Psoas muscle (tissue), 8 donors: ENCODE results near the gene LRRC4C. TPM values are rescaled to one million over a fixed set of nuclear protein-coding genes. Genes with fewer than 3 reads are reported as not detected.

Source experiments
- ATAC-seq, 4 donors: fragments of 200-7000 bp; cut with Tn5 transposase; one replicate each; pipeline ENCODE4 v1.9.1; 2020; ENCODE audit warnings: moderate library complexity in 3 of 4, mild to moderate bottlenecking in 2 of 4
- DNase-seq, 2 donors: peaks; one replicate each; pipeline ENCODE4 v3.0.0-alpha.2; 2020
- H3K27ac ChIP-seq: fragments of 200-600 bp; one replicate; pipeline ENCODE4 v1.8.0; 2022
- H3K27me3 ChIP-seq, 3 donors: fragments of 200-600 bp in 1 of 3; one replicate each; pipeline versions ENCODE4 v1.6.1 to v1.8.0; 2013 to 2022; ENCODE audit warnings: low read length in 2 of 3, mild to moderate bottlenecking in 2 of 3, moderate library complexity in 1 of 3; ENCODE audit not compliant: insufficient read depth in 3 of 3
- H3K36me3 ChIP-seq, 2 donors: fragments of 200-600 bp in 1 of 2; one replicate each; pipeline versions ENCODE4 v1.6.1 to v1.8.0; 2013 to 2022; ENCODE audit warnings: low read depth in 1 of 2, mild to moderate bottlenecking in 1 of 2, moderate library complexity in 1 of 2; ENCODE audit not compliant: insufficient read depth in 1 of 2
- H3K4me1 ChIP-seq: fragments of 200-600 bp; one replicate; pipeline ENCODE4 v1.8.0; 2022
- H3K4me3 ChIP-seq: fragments of 200-600 bp; one replicate; pipeline ENCODE4 v1.8.0; 2022; ENCODE audit warnings: mild to moderate bottlenecking
- H3K9me3 ChIP-seq: fragments of 200-600 bp; one replicate; pipeline ENCODE4 v1.8.0; 2022
- WGBS, 3 donors: extraction: QIAGEN DNeasy Blood & Tissue Kit; methylation state at CpG; one replicate each; pipeline versions ENCODE4 v1.1.6 to v1.1.7; 2013; 5-methylcytosine and 5-hydroxymethylcytosine counted together
- intact Hi-C, 2 donors: fragments of 100-400 bp; cut with DNase I; formaldehyde crosslinking; loops; one replicate each; pipeline versions ENCODE4 v1.11.0 to v1.14.2; 2022
- long read RNA-seq, 2 donors: library from polyadenylated mRNA; unstranded; transcript quantifications; one replicate each; pipeline ENCODE4 v2.0.0, GENCODE V29; 2021
- polyA plus RNA-seq, 3 donors: library from polyadenylated mRNA; stranded (reverse); fragments of 200-250 nt; gene quantifications; one replicate each; pipeline ENCODE4 v1.2.3, GENCODE V29; 2013
- total RNA-seq, 4 donors: library from RNA; stranded (reverse); fragmentation: NEBNext Ultra II Directional in 2 of 4; extraction: Animal tissue kit (Norgen Biotek cat#: 25700) in 2 of 4; gene quantifications; one replicate each; pipeline versions ENCODE4 v1.2.1 to v1.2.4, GENCODE V29; 2021 to 2023
- TF ChIP-seq, protein P1 (sequence below): fragments of 200-600 bp; IDR thresholded peaks from one replicate; pipeline ENCODE4 v1.8.0; 2022; ENCODE audit warnings: antibody characterized with exemption
- donor health status: healthy with polysubstance abuse.
- donor health status: DM: no; HTN: no; CAD: no; lungs with moderate emphysema.
- donor health status: Bipolar disorder and iron deficiency.
- donor health status: healthy.
- donor health status: DM: yes; HTN: yes; CAD: no.
- donor health status: DM: no; HTN: no; CAD: no.
- donor health status: DM: no; HTN: no; CAD: no.
- donor health status: DM: yes; HTN: yes; CAD: no.

The LRRC4C gene
- under 1 TPM in 3 of 4 donors, not detected in 1; 0.08 to 0.34 (median 0.30) TPM for total RNA-seq
- polyA plus RNA-seq = under 1 TPM; 0.04 to 0.16 (median 0.05) TPM
- long read RNA-seq, donor 1 = 0 reads
- long read RNA-seq, donor 2 = 0 reads

GRCh38 chr11:41459465-41460401 is at the start of gene LRRC4C:
Gene LRRC4C, minus strand, starts transcription at chr11:41459652.
- no peak for ATAC-seq
- DNase-seq = no peak
- TF ChIP-seq, protein P1, sequence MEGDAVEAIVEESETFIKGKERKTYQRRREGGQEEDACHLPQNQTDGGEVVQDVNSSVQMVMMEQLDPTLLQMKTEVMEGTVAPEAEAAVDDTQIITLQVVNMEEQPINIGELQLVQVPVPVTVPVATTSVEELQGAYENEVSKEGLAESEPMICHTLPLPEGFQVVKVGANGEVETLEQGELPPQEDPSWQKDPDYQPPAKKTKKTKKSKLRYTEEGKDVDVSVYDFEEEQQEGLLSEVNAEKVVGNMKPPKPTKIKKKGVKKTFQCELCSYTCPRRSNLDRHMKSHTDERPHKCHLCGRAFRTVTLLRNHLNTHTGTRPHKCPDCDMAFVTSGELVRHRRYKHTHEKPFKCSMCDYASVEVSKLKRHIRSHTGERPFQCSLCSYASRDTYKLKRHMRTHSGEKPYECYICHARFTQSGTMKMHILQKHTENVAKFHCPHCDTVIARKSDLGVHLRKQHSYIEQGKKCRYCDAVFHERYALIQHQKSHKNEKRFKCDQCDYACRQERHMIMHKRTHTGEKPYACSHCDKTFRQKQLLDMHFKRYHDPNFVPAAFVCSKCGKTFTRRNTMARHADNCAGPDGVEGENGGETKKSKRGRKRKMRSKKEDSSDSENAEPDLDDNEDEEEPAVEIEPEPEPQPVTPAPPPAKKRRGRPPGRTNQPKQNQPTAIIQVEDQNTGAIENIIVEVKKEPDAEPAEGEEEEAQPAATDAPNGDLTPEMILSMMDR = no peak
- H3K27ac ChIP-seq = no peak within 1 kb of the TSS
- 2 to 6% (median 4%) methylated on average over 22 of the region's 22 CpGs for WGBS, 3 donors
- no peaks in the 10 kb centered on the region for H3K4me1 ChIP-seq
- H3K36me3 ChIP-seq = no peaks in the 10 kb centered on the region
- intact Hi-C loops = loop anchor here (5.0 to 10.0 kb wide), 2 partner anchors 1823 to 1825 kb away; no protein-coding TSS in a partner anchor
- H3K4me3 ChIP-seq = no peak within 1 kb of the TSS
- H3K27me3 ChIP-seq = no peaks in the 10 kb centered on the region
- H3K9me3 ChIP-seq = peaks cover 5% of the 10 kb centered on the region

DNA sequence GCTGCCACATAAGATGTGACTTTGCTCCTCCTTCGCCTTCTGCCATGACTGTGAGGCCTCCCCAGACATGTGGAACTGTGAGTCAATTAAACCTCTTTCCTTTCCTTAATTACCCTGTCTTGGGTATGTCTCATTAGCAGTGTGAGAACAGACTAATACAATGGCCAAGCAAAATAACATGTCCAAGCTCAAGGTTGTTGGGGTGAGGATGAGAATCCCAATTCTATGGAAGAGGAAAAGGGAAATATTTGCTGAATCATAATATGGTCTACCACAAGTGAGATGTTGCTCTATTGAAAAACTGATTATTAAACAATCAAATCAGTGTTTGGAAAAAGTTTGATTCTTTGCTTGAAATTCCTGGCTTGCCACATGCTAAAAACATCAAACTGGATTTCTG is 48.7 kb upstream of the LRRC4C start:
- TF ChIP-seq, protein P1 = no peak
- intact Hi-C loops = no loop called here
- Histone ChIP-seq H3K4me3 (no peak overlapping the region), H3K27me3 (no peaks in the 10 kb centered on the region), H3K9me3 (no peaks in the 10 kb centered on the region), H3K36me3 (no peaks in the 10 kb centered on the region), H3K4me1 (no peaks in the 10 kb centered on the region), H3K27ac (no peak overlapping the region)
- DNase-seq = no peak
- ATAC-seq = no peak
- WGBS, 3 donors = 76 to 79% (median 79%) methylated on average over 1 of the region's 1 CpG

- intact Hi-C loops = no loop called here
- WGBS, 3 donors = 32 to 37% (median 35%) methylated on average over 3 of the region's 3 CpGs
- TF ChIP-seq, protein P1 = no peak
- ATAC-seq (no peak), DNase-seq (no peak)
- Histone ChIP-seq H3K4me3 (no peak overlapping the region), H3K27ac (no peak overlapping the region), H3K9me3 (no peaks in the 10 kb centered on the region), H3K36me3 (no peaks in the 10 kb centered on the region), H3K27me3 (no peaks in the 10 kb centered on the region), H3K4me1 (no peaks in the 10 kb centered on the region)
These were observed 40.0 kb upstream of the LRRC4C start for GRCh38 chr11:41499429-41499828.

DNA sequence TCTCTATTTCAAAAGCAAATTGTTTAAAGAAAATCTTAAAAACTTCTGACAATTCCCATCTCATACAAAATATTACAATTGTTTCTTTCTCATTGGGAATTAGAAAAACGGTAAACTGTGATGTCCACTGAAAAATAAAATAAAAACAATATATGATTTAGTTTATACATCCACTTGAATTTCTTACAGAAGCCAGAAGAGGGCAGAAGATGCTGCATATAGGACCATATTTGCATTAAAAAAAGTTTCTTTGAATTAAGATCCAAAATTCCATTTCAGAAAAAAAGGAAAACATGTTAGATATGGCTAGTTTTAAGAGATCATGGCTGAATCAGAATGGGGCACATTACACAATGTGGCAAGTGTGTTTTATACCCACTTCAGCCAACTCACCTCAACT is 39.3 kb upstream of the LRRC4C start:
- no peak for ATAC-seq
- intact Hi-C loops = no loop called here
- TF ChIP-seq, protein P1 = no peak

More for the DNA sequence above, 39.3 kb upstream of the LRRC4C start:
- no peaks in the 10 kb centered on the region for H3K27me3 ChIP-seq
- no peak overlapping the region for H3K4me3 ChIP-seq
- H3K9me3 ChIP-seq = no peaks in the 10 kb centered on the region
- H3K27ac ChIP-seq = no peak overlapping the region
- 3 to 8% (median 3%) methylated on average over 1 of the region's 1 CpG for WGBS, 3 donors
- no peak for DNase-seq
- H3K36me3 ChIP-seq = no peaks in the 10 kb centered on the region
- no peaks in the 10 kb centered on the region for H3K4me1 ChIP-seq
